ENCODE measurements around the gene ST8SIA6.

The ST8SIA6 gene

GRCh38 chr10:17414484-17414883 lies 39.9 kb downstream of the ST8SIA6 start:
- Histone ChIP-seq H3K4me1 (ENCODE audit: insufficient read depth, low read length, poor library complexity, severe bottlenecking) (no peaks in the 10 kb centered on the region), H2AFZ (ENCODE audit: low read length) (no peak overlapping the region), H3K79me2 (ENCODE audit: insufficient read depth, low read length) (no peaks in the 10 kb centered on the region), H4K20me1 (ENCODE audit: insufficient read depth, low read length, poor library complexity, severe bottlenecking) (no peaks in the 10 kb centered on the region), H3K36me3 (ENCODE audit: insufficient read depth, low read length) (no peaks in the 10 kb centered on the region), H3K4me2 (ENCODE audit: low read depth, low read length, poor library complexity, severe bottlenecking) (no peak overlapping the region), H3K27me3 (ENCODE audit: insufficient read depth, low read length, poor library complexity, severe bottlenecking) (no peaks in the 10 kb centered on the region), H3K4me3 (ENCODE audit: low read length, poor library complexity, severe bottlenecking) (no peak overlapping the region), H3F3A (ENCODE audit: low read depth) (no peaks in the 10 kb centered on the region), H3K9ac (ENCODE audit: low read depth, low read length, poor library complexity, severe bottlenecking) (no peak overlapping the region), H3K9me2 (replicated peaks; ENCODE audit: low read depth, low read length) (no peaks in the 10 kb centered on the region), H3K9me3 (ENCODE audit: insufficient read depth, low read depth, low read length) (no peaks in the 10 kb centered on the region; the same call in 1 of the 2 replicates)
- no peak for TF ChIP-seq CTCF (conservative IDR thresholded peaks at IDR 0.05; ENCODE audit: low read length)
- TF ChIP-seq EZH2phosphoT487 (IDR thresholded peaks at IDR 0.05; ENCODE audit: borderline replicate concordance), result no peak

GRCh38 chr10:17413876-17414275 lies 40.5 kb downstream of the ST8SIA6 start:
- H3K27me3 ChIP-seq (ENCODE audit: insufficient read depth, low read length, poor library complexity, severe bottlenecking), result no peaks in the 10 kb centered on the region
- H3F3A ChIP-seq (ENCODE audit: low read depth), result no peaks in the 10 kb centered on the region
- H2AFZ ChIP-seq (ENCODE audit: low read length), result no peak overlapping the region
- H3K36me3 ChIP-seq (ENCODE audit: insufficient read depth, low read length), result no peaks in the 10 kb centered on the region
- no peak overlapping the region for H3K9ac ChIP-seq (ENCODE audit: low read depth, low read length, poor library complexity, severe bottlenecking)
- no peak overlapping the region for H3K4me3 ChIP-seq (ENCODE audit: low read length, poor library complexity, severe bottlenecking)
- H3K4me2 ChIP-seq (ENCODE audit: low read depth, low read length, poor library complexity, severe bottlenecking), result no peak overlapping the region
- no peaks in the 10 kb centered on the region for H4K20me1 ChIP-seq (ENCODE audit: insufficient read depth, low read length, poor library complexity, severe bottlenecking)
- TF ChIP-seq CTCF (conservative IDR thresholded peaks at IDR 0.05; ENCODE audit: low read length) (no peak), EZH2phosphoT487 (IDR thresholded peaks at IDR 0.05; ENCODE audit: borderline replicate concordance) (no peak)
- H3K4me1 ChIP-seq (ENCODE audit: insufficient read depth, low read length, poor library complexity, severe bottlenecking), result no peaks in the 10 kb centered on the region
- no peaks in the 10 kb centered on the region; the same call in 1 of the 2 replicates for H3K9me3 ChIP-seq (ENCODE audit: insufficient read depth, low read depth, low read length)
- H3K9me2 ChIP-seq (replicated peaks; ENCODE audit: low read depth, low read length), result no peaks in the 10 kb centered on the region
- no peaks in the 10 kb centered on the region for H3K79me2 ChIP-seq (ENCODE audit: insufficient read depth, low read length)

- Histone ChIP-seq H3K4me2 (ENCODE audit: low read depth, low read length, poor library complexity, severe bottlenecking) (no peak overlapping the region), H2AFZ (ENCODE audit: low read length) (no peak overlapping the region), H3K27me3 (ENCODE audit: insufficient read depth, low read length, poor library complexity, severe bottlenecking) (no peaks in the 10 kb centered on the region), H3K4me1 (ENCODE audit: insufficient read depth, low read length, poor library complexity, severe bottlenecking) (no peaks in the 10 kb centered on the region), H3K4me3 (ENCODE audit: low read length, poor library complexity, severe bottlenecking) (no peak overlapping the region), H4K20me1 (ENCODE audit: insufficient read depth, low read length, poor library complexity, severe bottlenecking) (no peaks in the 10 kb centered on the region), H3K9me2 (replicated peaks; ENCODE audit: low read depth, low read length) (no peaks in the 10 kb centered on the region), H3K36me3 (ENCODE audit: insufficient read depth, low read length) (no peaks in the 10 kb centered on the region), H3F3A (ENCODE audit: low read depth) (no peaks in the 10 kb centered on the region), H3K9me3 (ENCODE audit: insufficient read depth, low read depth, low read length) (no peaks in the 10 kb centered on the region; the same call in 1 of the 2 replicates), H3K9ac (ENCODE audit: low read depth, low read length, poor library complexity, severe bottlenecking) (no peak overlapping the region), H3K79me2 (ENCODE audit: insufficient read depth, low read length) (no peaks in the 10 kb centered on the region)
- TF ChIP-seq CTCF (conservative IDR thresholded peaks at IDR 0.05; ENCODE audit: low read length), result peak; percentile 52
- no peak for TF ChIP-seq EZH2phosphoT487 (IDR thresholded peaks at IDR 0.05; ENCODE audit: borderline replicate concordance)
Measured at GRCh38 chr10:17412323-17412722, 42.1 kb downstream of the ST8SIA6 start.

All from Loucy (cell line).